GM13977 (cell line): ENCODE data around the gene ILF2.
"Not testable (repeated sequence)": the region's sequence is repeated elsewhere in the genome, so short reads cannot be mapped to it uniquely, and the experiment has no call there.

Experiments used
- DNase-seq: peaks from one replicate; pipeline ENCODE4 v3.0.0; 2012; ENCODE audit warnings: low spot score
- CTCF ChIP-seq: IDR thresholded peaks from 2 replicates; pipeline ENCODE4 v1.5.1; 2012; ENCODE audit warnings: mild to moderate bottlenecking, control low read depth; ENCODE audit not compliant: insufficient read depth; ENCODE audit errors: extremely low read depth, missing control alignments
- in situ Hi-C: fragments of 300-500 bp; cut with MboI; formaldehyde crosslinking; loops from one replicate; pipeline ENCODE4 v1.12.0; 2022; ENCODE audit warnings: low sequenced_read_pairs, low pct_unique_long_range_greater_than_20kb, mixed read lengths, inconsistent platforms; ENCODE audit not compliant: unreplicated experiment

The ILF2 gene

DNA sequence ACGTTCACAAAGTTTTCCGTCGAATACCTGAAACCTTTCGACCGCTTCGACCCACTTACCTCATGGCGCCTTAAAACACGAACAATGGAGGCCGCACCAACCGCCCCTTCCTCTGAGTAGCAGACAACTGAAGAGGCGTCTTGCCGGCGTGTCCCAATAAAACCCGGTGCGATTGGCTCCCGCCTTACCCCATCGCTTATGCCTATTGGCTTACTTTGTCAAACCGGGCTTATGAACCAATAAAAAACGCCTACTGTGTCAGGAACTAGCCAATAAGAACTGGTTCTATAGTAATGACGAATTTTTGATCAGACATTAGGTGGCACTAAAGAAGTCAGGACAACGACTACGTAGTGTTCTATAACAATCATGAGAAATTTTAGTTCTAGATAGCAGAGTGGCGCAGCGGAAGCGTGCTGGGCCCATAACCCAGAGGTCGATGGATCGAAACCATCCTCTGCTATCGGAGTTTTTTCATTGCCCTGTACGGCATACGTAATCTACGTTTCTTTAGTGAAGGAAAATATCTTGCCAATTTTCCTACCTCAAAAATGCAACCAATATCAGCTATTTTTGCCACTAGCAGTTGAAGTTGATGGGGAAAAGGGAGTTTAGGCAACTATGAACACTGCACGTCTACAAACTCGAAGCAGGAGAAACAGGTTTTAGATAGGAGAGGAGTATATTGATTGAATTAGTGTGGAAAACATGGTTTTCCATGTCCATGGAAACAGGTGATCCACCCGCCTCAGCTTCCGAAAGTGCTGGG, at the start of gene ILF2:
Gene ILF2 (minus strand): TSS at position 135 of the 769 bp plus-strand sequence. CDS start 71 bp downstream, at position 64.
- DNase-seq, result peak; percentile 96
- in situ Hi-C loops, result loop anchor here (10.0 kb wide), 2 partner anchors 74 to 314 kb away; partner anchors contain the start of gene RAB13
- TF ChIP-seq CTCF, result peak; percentile 33

DNA sequence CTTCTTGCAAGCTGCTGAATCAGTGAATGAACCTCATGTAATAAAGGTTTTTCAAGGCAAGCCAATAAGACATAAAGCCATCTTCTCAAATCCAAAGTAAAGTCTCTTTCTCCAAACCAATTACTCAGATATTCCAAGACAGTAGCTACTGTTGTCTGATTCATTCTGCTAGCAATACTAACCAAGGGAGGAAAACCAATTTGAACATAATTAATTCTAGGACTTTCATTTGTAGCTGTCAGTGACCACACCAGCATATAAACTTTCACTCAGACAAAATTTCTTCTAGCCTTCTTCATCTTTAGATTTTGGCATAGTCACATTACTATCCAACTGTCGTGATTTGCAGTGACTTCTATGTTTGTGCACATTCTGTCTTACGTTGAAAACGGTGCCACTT, 46.5 kb upstream of the ILF2 start:
- in situ Hi-C loops, result no loop called here
- no peak for TF ChIP-seq CTCF

GRCh38 chr1:153716211-153716610, 45.4 kb upstream of the ILF2 start:
- DNase-seq, in situ Hi-C loops: not testable (repeated sequence)

More for the DNA sequence above, 46.5 kb upstream of the ILF2 start:
- no peak for DNase-seq

DNA sequence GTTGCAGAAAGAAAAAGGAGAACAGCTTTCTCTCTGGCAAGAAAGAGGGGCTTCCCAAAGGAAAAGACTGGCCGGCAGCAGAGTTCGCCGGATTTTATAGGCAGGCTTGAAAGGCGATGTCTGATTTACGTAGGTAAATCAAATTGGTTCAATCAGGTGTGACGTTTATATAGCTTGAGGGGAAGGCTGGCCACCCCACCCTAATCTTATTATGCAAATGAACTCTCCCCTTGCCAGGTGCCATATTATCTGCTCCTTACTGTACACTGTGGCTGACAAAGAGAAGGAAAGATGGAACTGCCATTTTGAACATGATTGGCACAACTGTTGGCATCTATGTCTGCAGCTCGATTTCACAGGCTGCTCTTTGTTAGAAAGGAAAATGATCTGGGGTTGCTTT, 40.2 kb upstream of the ILF2 start:
- no peak for TF ChIP-seq CTCF
- in situ Hi-C loops, result no loop called here
- no peak for DNase-seq

DNA sequence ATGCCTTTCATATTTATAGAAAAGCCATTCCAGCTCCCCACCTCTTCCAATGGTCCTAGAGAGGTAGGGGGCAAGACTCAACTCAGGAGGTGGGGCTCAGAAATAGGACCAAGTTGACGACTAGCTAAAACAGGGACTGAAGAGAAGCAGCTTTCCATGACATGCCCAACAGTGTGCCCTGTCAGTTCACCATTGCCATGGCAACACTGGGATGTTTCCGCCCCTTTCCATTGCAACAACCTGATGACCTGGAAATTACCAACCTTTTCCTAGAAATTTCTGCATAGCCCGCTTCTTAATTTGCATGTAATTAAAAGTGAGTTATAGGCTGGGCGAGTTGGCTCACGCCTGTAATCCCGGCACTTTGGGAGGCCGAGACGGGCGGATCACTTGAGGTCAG, 34.7 kb upstream of the ILF2 start:
- no peak for TF ChIP-seq CTCF
- in situ Hi-C loops, result no loop called here
- DNase-seq, result no peak

DNA sequence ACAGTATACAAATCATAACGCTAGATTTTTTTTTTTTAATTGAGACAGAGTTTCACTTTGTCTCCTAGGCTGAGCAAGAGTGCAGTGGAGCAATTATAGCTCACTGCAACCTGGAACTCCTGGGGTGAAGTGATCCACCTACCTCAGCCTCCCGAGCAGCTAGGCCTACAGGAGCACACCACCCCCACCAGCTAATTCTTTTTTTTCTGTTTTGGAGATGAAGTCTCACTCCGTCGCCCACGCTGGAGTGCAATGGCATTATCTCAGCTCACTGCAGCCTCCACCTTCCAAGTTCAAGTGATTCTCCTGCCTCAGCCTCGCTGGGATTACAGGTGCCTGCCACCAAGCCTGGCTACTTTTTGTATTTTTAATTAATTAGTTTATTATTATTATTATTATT, 29.0 kb upstream of the ILF2 start:
- no peak for DNase-seq
- TF ChIP-seq CTCF, result no peak
- in situ Hi-C loops, result no loop called here

DNA sequence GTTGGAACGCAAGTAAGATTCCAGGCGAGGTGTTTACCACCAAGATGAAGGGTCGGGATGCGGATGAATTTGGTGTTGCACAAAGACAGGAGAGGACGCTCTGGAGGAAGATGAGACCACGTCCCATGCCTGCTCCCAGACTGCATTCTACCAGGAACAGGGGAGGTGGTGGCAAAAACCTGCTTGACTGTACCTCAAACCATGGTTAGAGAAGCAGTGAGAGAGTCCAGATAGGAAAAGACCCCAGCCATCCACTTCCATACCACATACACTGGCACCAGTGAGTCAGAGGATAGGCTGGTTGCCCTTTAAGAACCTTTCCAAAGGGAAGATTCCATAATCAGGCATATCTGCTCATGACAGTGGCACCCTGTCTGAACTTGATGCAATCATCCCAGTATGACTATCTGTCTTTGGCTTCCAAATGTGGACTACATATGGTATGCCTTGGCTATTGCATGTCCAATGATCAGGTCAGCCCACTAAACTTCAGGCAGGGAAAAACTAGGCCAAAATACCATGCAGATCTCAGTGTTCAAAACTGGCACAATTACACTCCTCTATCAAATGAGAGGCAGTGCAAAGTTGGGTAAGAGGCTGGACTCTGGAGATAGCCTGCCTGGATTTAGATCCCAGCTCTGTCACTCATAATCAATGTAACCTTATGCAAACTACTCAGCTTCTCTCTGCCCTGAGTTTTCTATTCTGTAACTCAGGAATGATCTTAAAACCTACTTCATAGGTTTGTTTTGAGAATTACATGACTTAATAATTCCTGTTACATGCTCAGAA, 28.3 kb upstream of the ILF2 start:
- in situ Hi-C loops, result no loop called here

More for the DNA sequence above, 28.3 kb upstream of the ILF2 start:
- DNase-seq, result no peak
- TF ChIP-seq CTCF, result no peak
